ENCODE data around the gene ZBTB43. TPM values are rescaled to one million over a fixed set of nuclear protein-coding genes. Genes with fewer than 3 reads are reported as not detected.

ZBTB43 gene
- total RNA-seq, 1 donor from 2014 or later: 16.6 TPM

- no peak for DNase-seq (ENCODE audit: low read depth)
These were observed 24.2 kb downstream of the ZBTB43 start for GRCh38 chr9:126829035-126829434.

DNA sequence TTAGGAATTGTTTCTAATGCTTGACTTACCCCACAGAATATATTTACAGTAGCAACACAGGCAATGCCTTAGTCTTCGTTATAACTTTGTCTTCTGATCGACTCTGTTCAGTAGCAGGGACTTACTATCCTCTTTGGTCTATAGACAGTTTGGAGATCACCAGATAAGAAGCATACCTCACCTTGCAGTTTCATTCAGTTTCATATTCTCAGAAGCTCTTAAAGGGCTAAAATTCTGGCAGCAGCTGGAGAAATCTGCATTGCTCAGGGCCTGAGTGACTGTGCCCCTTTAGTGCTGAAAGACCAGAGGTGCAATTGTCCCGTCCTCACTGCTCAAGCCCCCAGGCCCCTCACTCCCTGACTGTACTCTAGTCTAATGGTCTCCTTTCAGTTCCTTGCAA is 26.0 kb downstream of the ZBTB43 start:
- no peak for DNase-seq (ENCODE audit: low read depth)

DNA sequence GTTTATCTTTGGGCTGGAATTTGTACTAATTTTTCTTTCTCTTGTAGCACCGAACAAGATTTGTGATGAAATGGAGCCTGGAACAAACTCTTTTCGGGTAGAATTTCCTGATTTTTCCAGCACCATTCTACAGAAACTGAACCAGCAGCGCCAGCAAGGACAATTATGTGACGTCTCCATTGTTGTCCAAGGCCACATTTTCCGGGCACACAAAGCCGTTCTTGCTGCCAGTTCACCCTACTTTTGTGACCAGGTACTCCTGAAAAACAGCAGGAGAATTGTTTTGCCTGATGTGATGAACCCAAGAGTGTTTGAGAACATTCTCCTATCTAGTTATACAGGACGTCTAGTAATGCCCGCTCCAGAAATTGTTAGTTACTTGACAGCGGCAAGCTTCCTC is 27.6 kb downstream of the ZBTB43 start:
- DNase-seq (ENCODE audit: low read depth): no peak

DNA sequence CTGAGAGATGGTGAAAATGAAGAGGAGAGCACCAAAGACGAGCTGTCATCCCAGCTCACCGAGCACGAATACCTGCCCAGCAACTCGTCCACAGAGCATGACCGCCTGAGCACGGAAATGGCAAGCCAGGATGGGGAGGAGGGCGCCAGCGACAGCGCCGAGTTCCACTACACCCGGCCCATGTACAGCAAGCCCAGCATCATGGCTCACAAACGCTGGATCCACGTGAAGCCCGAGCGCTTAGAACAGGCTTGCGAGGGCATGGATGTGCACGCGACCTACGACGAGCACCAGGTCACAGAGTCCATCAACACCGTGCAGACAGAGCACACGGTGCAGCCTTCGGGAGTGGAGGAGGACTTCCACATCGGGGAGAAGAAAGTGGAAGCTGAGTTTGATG is 28.2 kb downstream of the ZBTB43 start:
- DNase-seq (ENCODE audit: low read depth): no peak

DNA sequence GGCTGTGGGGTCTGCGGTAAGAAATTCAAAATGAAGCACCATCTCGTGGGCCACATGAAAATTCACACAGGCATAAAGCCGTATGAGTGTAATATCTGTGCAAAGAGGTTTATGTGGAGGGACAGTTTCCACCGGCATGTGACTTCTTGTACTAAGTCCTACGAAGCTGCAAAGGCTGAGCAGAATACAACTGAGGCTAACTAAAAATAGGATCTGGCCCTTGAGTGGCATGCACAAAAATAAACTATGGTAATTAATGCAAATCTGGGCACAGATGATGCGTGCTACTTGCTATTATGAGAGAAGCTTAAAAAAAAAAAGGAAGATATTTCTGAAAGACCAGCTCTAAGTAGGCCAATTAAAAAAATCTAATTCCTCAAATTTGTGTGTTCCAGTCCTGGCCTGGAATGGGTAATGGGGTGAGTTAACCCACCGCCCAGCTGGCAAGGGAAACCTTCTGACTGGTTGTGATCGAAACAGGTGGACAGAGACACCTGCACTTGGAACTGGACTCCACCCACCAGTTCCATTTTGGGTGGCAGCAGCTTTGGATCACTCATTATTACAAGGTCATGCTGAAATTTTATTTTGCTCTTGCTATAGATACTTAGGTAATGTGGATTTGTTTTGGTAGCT is 29.0 kb downstream of the ZBTB43 start:
- no peak for DNase-seq (ENCODE audit: low read depth)

GRCh38 chr9:126834672-126835071 is 29.8 kb downstream of the ZBTB43 start:
- no peak for DNase-seq (ENCODE audit: low read depth)

DNA sequence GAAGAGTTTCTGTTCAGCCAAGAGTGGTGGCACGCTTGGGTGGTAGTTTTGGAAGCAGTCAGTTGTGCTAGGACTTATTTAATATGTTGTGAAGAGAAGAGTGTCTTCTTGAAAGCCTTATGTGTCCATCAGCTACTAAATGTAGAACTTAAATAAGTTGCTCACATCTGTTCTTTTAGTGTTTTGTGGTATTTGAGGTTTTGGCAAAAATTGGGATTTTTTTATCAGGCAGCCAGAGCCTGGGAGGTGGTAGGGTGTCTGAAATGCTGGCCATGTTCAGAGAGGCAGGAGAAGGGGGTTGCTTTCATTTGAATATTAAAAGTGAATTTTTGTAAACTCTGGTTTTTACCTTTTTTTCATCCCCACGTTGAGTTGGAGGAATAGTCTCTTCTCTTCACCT is 31.4 kb downstream of the ZBTB43 start:
- DNase-seq (ENCODE audit: low read depth): no peak

DNA sequence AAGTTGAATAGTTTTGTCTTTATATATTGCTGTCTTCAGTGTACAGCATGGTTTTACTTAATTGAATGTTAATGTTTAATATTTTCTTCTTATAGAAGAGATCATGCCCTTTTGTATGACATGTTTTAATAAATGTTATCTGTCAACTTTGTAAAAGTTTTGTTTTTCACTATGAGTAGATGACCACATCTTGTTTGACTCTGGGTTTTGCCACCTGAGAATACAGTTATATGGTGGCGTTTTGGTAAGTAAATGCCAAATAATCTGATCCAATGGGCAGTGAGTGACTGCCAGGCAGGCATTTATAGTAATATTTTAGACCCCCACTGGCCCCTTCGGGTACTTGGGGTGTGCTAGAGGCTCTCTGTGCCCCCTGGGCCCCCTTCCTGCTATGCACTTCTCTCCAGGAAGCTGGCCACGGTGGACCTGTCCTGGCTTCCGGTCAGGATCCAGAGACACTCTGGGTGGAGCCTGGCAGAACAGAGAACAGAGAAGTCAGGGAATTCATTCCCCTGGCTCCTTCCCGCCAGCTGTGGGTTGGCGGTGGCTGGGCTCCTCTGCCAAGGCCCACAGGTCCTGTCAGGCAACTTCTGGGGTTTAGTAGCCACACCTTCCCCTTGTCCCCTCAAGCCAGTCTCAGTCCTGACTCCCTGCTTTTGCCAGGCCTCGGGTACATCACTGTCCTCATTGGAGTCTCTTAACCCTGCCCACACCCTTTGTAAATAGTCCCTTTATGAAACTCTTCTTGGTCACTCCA is 33.4 kb downstream of the ZBTB43 start:
- DNase-seq (ENCODE audit: low read depth): no peak

- no peak for DNase-seq (ENCODE audit: low read depth)
These were observed 34.1 kb downstream of the ZBTB43 start for GRCh38 chr9:126838895-126839294.

DNA sequence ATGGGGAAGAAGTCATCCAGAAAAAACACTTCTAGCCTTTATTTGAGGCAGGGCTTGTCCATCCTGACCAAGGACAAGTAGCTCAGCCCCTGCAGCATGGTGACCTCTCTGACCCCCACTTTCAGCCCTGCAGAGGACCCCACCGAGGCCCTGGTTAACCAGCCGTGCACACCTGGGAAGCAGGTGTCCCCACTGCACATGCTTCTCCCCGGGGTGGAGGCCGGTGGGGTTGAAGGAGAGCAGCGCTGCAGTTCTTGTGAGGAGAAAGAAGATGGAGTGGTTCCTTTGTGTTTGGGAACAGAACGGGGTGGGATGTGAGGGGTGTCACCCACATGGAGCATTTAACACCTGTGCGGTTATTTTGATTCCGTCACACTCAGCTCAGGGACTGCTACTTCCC is 34.5 kb downstream of the ZBTB43 start:
- no peak for DNase-seq (ENCODE audit: low read depth)

- no peak for DNase-seq (ENCODE audit: low read depth)
These were observed 37.5 kb downstream of the ZBTB43 start for GRCh38 chr9:126842220-126842842.

GRCh38 chr9:126842977-126843799 is 38.3 kb downstream of the ZBTB43 start:
- peak; percentile 63 for DNase-seq (ENCODE audit: low read depth)

DNA sequence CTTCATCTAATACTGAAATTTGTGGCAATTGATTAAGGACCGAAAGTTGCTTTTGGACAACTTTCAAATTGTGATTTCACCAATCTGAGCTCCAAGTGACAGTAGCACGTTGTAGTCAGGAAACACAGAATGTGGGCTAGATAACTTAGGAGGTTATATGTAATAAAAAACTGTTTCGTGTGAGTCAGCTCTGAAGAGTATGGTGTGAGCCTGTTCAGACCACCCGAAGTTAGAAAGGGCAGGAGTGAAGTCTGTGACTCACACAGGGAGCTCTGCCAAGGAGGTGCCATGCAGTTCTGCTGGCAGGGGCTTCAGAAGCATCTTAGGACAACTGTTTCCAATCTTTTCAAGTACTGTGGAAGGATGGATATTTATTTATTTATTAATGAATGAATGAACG is 39.2 kb downstream of the ZBTB43 start:
- peak; percentile 89 for DNase-seq (ENCODE audit: low read depth)

DNA sequence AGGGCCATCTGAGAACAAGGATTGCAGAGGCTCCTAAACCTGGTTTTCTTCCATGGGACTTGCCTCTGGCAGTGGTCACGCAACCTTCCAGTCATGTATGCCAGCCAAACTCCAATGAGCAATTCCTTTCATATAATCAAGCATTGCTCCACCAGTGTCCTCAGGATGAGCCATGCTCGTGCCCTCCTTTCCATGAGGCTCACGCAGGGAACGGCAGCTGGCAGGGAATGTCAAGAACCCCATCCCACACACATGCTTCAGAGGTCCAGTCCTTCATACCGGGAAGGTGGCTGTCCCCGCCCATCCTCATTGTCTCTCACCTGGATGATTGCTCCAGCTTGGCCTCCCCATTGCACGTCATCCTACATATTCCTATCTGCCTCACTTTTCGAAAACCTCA is 42.2 kb downstream of the ZBTB43 start:
- DNase-seq (ENCODE audit: low read depth): no peak

- no peak for DNase-seq (ENCODE audit: low read depth)
These were observed 44.9 kb downstream of the ZBTB43 start for GRCh38 chr9:126849591-126850225.

DNA sequence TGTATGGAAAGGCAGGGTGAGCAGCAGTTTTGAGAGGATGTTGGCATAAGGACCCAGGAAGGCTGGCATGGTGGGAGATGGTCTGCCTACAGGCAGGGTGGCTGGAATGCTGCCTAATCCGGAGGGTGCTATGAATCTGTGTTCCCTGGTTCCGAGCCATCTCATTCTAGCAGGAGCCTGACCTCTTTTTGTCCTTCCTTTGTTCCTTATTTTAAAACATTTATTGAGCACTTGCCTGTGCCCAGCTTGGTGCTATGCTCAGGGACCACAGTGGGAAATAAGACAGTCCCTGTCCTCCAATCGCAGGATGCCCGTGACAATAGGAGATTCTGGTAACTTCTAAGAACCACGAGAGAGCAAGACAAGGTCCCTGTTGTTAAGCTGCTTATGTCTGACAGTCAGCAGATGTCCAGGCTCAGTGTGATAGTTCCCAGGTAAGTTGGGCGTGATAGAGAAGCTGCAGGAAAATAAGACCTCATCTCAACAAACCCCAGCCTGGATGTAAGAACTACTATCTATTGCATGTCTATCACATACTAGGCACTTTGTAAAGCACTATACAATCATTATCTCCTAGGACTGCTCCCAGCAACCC is 46.5 kb downstream of the ZBTB43 start:
- no peak for DNase-seq (ENCODE audit: low read depth)

- DNase-seq (ENCODE audit: low read depth): no peak
These were observed 47.3 kb downstream of the ZBTB43 start for GRCh38 chr9:126852086-126852688.

- no peak for DNase-seq (ENCODE audit: low read depth)
These were observed 48.8 kb downstream of the ZBTB43 start for GRCh38 chr9:126853667-126854066.

DNA sequence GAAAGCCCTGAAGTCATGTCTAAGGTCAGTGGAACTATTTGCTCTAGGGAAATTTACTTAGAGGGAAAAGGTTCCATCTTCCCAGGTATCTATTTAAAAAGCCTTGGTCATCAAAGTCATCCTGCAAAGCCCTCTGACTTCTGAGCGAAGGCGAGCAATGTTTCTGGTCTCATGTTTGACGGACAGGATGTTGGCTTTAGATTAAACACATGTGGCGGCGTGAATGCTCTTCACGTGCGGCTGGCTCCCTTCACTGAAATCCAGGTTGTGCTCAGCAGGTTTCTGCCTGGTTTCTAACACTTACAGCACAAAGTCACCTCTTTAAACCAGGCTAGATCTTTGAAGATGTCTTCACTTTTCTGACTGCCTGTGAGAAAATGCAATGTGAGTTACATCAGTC is 49.9 kb downstream of the ZBTB43 start:
- DNase-seq (ENCODE audit: low read depth): no peak

DNA sequence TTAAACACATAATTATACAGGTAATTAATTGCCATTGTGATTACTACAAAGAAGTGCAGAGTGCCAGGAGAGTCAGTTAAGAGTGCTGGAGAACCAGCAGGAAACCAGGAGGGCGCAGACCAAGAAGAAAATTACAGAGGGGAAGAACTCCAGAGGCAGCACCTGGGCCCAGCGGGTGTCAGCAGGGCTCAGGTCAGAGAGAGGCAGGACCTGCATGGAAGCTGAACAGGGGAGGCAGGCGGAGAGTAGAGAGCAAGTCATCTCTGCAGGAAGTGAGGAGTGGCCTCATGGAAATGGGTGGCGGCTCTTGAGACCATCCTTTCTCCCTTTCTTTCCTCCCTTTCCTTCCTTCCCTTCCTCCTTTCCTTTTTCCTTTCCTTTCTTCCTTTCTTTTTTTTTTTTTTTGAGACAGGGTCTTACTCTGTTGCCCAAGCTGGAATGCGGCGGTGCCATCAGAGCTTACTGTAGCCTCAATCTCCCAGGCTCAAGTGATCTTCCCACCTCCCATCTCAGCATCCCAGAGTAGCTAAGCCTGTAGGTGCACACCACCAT is 51.6 kb downstream of the ZBTB43 start:
- no peak for DNase-seq (ENCODE audit: low read depth)
